Central memory CD8-positive, alpha-beta T cell (primary cell): Measurements from ENCODE around the gene LRRC46.

Source experiments
- ATAC-seq: fragments of 150-1000 bp; cut with Tn5 transposase; replicated peaks from 2 replicates; pipeline ENCODE4 v1.10.0; 2022; ENCODE audit warnings: mild to moderate bottlenecking, moderate FRiP score, moderate number of reproducible peaks; ENCODE audit not compliant: poor library complexity, severe bottlenecking; ENCODE audit errors: extremely low read depth
- DNase-seq, 2 donors: peaks; one replicate each; pipeline ENCODE4 v3.0.0; 2021; ENCODE audit warnings: low spot score in 2 of 2
- H3K27ac Mint-ChIP-seq: one replicate; pipeline ENCODE4 v1.8.0; 2022; ENCODE audit warnings: low read depth, mild to moderate bottlenecking, moderate library complexity, mixed read lengths
- H3K27me3 Mint-ChIP-seq: one replicate; pipeline ENCODE4 v1.8.0; 2022; ENCODE audit warnings: mixed read lengths
- H3K36me3 Mint-ChIP-seq: one replicate; pipeline ENCODE4 v1.8.0; 2022; ENCODE audit warnings: mild to moderate bottlenecking, moderate library complexity, mixed read lengths; ENCODE audit not compliant: insufficient read depth
- H3K4me1 Mint-ChIP-seq: one replicate; pipeline ENCODE4 v1.8.0; 2022; ENCODE audit warnings: mixed read lengths
- H3K4me3 Mint-ChIP-seq: one replicate; pipeline ENCODE4 v1.8.0; 2022; ENCODE audit warnings: mild to moderate bottlenecking, moderate library complexity, mixed read lengths
- H3K9me3 Mint-ChIP-seq: one replicate; pipeline ENCODE4 v1.8.0; 2022; ENCODE audit warnings: mixed read lengths

LRRC46 gene

DNA sequence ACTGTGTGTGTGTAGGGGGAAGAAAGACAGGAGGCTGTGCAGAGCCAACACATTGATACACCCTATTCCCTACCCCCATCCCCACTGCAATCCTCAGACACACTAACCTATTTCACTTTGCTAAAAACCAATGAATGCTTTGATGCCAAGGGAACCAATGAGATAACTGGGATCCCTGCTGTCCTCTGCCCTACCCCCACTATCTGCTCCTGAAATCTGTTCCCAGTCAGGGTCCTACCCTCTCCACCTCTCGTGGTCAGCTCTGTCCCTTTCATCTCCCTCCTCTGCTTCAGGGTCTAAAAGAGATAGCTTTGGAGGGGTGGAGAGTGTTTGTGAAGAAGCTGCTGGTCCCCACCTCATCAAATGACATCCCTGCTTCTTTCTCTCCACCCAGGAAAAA lies 38.6 kb downstream of the LRRC46 start:
- ATAC-seq (no peak), DNase-seq (no peak)
- no peak overlapping the region for H3K27ac Mint-ChIP-seq
- peaks cover 94% of the 10 kb centered on the region for H3K27me3 Mint-ChIP-seq
- H3K36me3 Mint-ChIP-seq: peaks cover 2% of the 10 kb centered on the region
- H3K9me3 Mint-ChIP-seq: no peaks in the 10 kb centered on the region
- no peak overlapping the region for H3K4me3 Mint-ChIP-seq
- no peaks in the 10 kb centered on the region for H3K4me1 Mint-ChIP-seq

DNA sequence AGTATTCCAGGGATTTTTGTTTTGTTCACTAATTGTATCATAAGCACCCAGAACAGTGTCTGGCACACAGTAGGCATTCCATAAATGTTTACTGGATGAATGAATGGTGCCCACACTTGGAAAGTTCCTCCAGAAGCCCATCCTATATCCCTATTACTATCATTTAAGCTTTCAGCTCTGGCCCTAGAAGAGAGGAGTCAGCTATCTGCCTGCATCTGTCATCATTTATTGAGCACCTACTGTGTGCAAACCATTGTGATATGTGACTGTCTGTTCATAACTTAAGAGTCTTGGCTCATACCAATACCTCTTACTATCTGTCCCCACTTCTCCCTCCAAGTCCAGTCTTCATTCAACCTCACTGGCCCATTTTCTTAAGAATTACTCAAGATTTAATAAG lies 39.6 kb downstream of the LRRC46 start:
- Mint-ChIP-seq H3K9me3 (no peaks in the 10 kb centered on the region), H3K36me3 (peaks cover 2% of the 10 kb centered on the region), H3K27me3 (peaks cover 94% of the 10 kb centered on the region), H3K27ac (no peak overlapping the region), H3K4me3 (no peak overlapping the region), H3K4me1 (no peaks in the 10 kb centered on the region)
- DNase-seq (no peak), ATAC-seq (no peak)

DNA sequence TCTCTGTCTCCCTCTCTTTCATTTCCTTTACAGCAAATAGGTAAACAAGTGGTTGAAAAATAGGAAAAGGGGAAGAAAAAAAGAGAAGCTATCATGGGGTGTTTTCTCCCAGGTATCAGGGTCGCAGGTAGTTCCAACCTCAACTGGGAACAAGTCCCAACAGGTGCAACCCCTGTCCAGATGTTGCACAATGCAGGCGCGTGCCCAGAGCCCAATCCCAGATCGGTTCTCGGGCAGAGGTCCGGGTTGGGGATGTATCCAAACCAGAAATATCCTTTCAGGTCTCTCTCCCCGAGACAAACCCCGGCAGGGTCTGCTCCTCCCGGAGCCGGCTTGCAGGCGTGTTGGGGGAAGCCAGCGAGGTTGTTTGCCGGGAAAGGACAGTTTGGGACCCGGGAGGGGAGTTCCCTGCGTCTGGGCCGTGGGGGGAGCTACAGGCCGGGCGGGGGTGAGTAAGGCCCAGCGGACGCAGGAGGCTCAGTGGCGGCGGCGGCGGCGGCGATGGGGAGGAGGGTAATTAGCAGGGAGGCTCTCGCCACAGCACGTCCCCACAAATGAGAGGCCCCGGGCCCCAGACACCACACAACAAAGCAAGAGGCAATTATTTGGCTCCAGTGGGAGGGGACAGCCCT lies 40.7 kb downstream of the LRRC46 start:
- Mint-ChIP-seq H3K36me3 (peaks cover 2% of the 10 kb centered on the region), H3K27me3 (peaks cover 87% of the 10 kb centered on the region), H3K4me3 (no peak overlapping the region), H3K9me3 (no peaks in the 10 kb centered on the region), H3K4me1 (no peaks in the 10 kb centered on the region), H3K27ac (no peak overlapping the region)
- ATAC-seq: no peak
- no peak for DNase-seq

- Mint-ChIP-seq H3K9me3 (no peaks in the 10 kb centered on the region), H3K36me3 (peaks cover 2% of the 10 kb centered on the region), H3K27ac (no peak overlapping the region), H3K4me1 (no peaks in the 10 kb centered on the region), H3K27me3 (peaks cover 91% of the 10 kb centered on the region), H3K4me3 (no peak overlapping the region)
- DNase-seq: no peak
- no peak for ATAC-seq
These were observed 41.2 kb downstream of the LRRC46 start for GRCh38 chr17:47872651-47873161.

DNA sequence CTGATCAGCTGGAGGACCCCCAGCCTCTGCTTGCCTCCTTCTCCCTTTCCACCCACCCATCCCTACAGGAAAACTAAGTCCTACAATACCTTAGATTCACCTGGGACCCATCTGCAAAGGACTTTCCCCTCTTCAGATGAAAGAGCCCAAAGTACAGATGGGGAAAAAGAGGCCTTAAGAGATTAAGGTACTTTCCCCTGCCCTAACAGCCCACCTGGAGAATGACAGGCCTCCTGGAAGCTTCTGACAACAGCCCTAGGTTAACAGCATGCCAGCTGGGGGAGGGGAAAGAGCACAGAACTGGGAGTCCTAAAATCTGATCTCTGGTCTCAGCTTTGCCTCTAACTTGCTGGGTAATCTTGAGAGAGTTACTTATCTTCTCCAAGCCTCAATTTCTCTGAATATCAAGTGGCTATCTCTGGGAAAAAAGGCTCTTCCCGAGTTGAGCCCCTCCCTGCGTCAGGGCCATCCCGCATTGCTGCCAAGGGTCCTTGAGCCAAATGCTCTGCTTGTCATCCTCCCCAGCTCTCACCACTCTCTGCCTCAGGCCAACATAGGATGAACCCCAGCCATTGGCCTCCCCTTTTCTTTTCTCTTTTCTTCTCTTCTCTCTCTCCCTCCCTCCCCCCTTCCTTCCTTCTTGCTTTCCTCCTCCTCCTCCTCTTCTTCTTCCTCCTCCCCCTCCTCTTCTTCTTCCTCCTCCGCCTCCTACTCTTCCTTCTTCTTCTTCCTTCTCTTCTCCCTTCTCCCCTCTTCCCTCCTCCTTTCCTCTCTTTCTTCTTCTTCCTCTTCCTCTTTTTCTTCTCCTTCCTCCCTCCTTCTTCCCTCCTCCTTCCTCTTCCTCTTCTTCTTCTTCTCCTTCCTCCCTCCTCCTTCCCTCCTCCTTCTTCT lies 42.0 kb downstream of the LRRC46 start:
- Mint-ChIP-seq H3K9me3 (no peaks in the 10 kb centered on the region), H3K4me3 (no peak overlapping the region), H3K27ac (no peak overlapping the region), H3K36me3 (no peaks in the 10 kb centered on the region), H3K4me1 (no peaks in the 10 kb centered on the region), H3K27me3 (peaks cover 91% of the 10 kb centered on the region)
- DNase-seq (no peak), ATAC-seq (no peak)

- Mint-ChIP-seq H3K27me3 (peaks cover 83% of the 10 kb centered on the region), H3K9me3 (no peaks in the 10 kb centered on the region), H3K27ac (no peak overlapping the region), H3K36me3 (no peaks in the 10 kb centered on the region), H3K4me3 (no peak overlapping the region), H3K4me1 (no peaks in the 10 kb centered on the region)
- no peak for DNase-seq
- no peak for ATAC-seq
These were observed 43.8 kb downstream of the LRRC46 start for GRCh38 chr17:47875011-47875985.

GRCh38 chr17:47877368-47878034 lies 46.0 kb downstream of the LRRC46 start:
- DNase-seq (no peak), ATAC-seq (no peak)
- no peaks in the 10 kb centered on the region for H3K4me1 Mint-ChIP-seq
- H3K36me3 Mint-ChIP-seq: no peaks in the 10 kb centered on the region
- H3K9me3 Mint-ChIP-seq: no peaks in the 10 kb centered on the region
- peaks cover 61% of the 10 kb centered on the region for H3K27me3 Mint-ChIP-seq
- H3K27ac Mint-ChIP-seq: no peak overlapping the region
- H3K4me3 Mint-ChIP-seq: no peak overlapping the region

- DNase-seq (no peak), ATAC-seq (no peak)
- H3K27me3 Mint-ChIP-seq: peaks cover 59% of the 10 kb centered on the region
- no peaks in the 10 kb centered on the region for H3K36me3 Mint-ChIP-seq
- no peak overlapping the region for H3K4me3 Mint-ChIP-seq
- no peaks in the 10 kb centered on the region for H3K9me3 Mint-ChIP-seq
- peaks cover 3% of the 10 kb centered on the region for H3K4me1 Mint-ChIP-seq
- H3K27ac Mint-ChIP-seq: no peak overlapping the region
These were observed 46.9 kb downstream of the LRRC46 start for GRCh38 chr17:47878203-47879027.

- DNase-seq (no peak), ATAC-seq (no peak)
- Mint-ChIP-seq H3K36me3 (no peaks in the 10 kb centered on the region), H3K27ac (no peak overlapping the region), H3K9me3 (no peaks in the 10 kb centered on the region), H3K27me3 (peaks cover 59% of the 10 kb centered on the region), H3K4me1 (peaks cover 5% of the 10 kb centered on the region), H3K4me3 (no peak overlapping the region)
These were observed 47.6 kb downstream of the LRRC46 start for GRCh38 chr17:47879028-47879585.

DNA sequence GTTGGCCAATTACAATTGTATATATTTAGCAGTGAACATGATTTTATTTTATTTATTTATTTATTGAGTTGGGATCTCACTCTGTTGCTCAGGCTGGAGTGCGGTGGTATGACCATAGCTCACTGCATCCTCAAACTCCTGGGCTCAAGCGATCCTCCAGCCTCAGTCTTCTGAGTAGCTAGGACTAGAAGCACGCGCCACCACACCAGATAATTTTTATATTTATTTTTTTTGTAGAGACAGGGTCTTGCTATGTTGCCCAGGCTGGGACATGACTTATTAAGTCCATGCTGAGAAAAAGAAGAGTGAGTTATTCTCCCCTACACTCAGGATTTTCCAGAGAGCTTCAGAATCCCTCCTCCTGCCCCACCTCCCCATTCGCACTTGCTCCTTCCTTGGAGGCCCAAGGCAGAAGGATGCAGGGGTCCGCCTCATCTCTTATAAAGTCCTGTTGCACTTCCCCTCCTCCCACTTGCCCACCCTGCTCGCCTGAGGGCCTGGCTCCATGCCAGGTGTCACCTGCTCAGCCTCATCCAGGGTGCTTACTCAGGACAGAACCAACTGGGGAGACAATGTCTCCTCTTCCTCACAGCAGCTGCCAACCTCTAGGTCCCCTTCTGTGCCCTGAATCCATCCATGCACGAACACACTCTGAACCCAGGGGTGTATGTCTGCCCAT lies 48.4 kb downstream of the LRRC46 start:
- H3K27ac Mint-ChIP-seq: no peak overlapping the region
- ATAC-seq (no peak), DNase-seq (no peak)
- H3K27me3 Mint-ChIP-seq: peaks cover 54% of the 10 kb centered on the region
- no peak overlapping the region for H3K4me3 Mint-ChIP-seq
- H3K36me3 Mint-ChIP-seq: no peaks in the 10 kb centered on the region
- peaks cover 5% of the 10 kb centered on the region for H3K4me1 Mint-ChIP-seq
- no peaks in the 10 kb centered on the region for H3K9me3 Mint-ChIP-seq

- Mint-ChIP-seq H3K27ac (no peak overlapping the region), H3K36me3 (peaks cover 2% of the 10 kb centered on the region), H3K4me1 (peaks cover 5% of the 10 kb centered on the region), H3K9me3 (no peaks in the 10 kb centered on the region), H3K4me3 (no peak overlapping the region), H3K27me3 (peaks cover 39% of the 10 kb centered on the region)
- no peak for DNase-seq
- no peak for ATAC-seq
These were observed 50.8 kb downstream of the LRRC46 start for GRCh38 chr17:47882247-47882646.
